ENCODE data around the gene EP400. TPM values are rescaled to one million over a fixed set of nuclear protein-coding genes. Genes with fewer than 3 reads are reported as not detected.

Gene EP400
- total and polyA plus RNA-seq, 2 of the 8 experiments (the other 6 are each of a cell fraction or from before 2014, with no cell fraction given), result 13.1 to 69.7 TPM

DNA sequence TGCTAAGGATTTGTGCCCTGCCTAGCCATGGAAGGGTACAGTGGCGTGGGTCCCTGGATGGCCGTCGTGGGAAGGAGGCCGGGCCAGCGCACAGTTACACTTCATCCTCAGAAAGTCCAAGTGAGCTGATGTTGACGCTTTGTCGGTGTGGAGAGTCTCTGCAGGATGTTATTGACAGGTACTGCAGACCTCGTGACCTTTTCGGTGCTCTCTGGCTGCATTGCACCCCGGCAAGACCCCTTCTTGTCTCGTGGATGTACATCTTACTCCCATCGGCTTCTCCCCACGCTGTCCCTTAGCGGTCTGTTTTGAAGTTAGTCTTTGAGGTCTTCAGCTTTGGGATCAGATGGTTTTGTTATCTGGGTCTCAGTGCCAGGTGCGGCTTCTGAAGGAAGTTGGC, 78.4 kb downstream of the EP400 start (continued):
- TF ChIP-seq, protein P1, sequence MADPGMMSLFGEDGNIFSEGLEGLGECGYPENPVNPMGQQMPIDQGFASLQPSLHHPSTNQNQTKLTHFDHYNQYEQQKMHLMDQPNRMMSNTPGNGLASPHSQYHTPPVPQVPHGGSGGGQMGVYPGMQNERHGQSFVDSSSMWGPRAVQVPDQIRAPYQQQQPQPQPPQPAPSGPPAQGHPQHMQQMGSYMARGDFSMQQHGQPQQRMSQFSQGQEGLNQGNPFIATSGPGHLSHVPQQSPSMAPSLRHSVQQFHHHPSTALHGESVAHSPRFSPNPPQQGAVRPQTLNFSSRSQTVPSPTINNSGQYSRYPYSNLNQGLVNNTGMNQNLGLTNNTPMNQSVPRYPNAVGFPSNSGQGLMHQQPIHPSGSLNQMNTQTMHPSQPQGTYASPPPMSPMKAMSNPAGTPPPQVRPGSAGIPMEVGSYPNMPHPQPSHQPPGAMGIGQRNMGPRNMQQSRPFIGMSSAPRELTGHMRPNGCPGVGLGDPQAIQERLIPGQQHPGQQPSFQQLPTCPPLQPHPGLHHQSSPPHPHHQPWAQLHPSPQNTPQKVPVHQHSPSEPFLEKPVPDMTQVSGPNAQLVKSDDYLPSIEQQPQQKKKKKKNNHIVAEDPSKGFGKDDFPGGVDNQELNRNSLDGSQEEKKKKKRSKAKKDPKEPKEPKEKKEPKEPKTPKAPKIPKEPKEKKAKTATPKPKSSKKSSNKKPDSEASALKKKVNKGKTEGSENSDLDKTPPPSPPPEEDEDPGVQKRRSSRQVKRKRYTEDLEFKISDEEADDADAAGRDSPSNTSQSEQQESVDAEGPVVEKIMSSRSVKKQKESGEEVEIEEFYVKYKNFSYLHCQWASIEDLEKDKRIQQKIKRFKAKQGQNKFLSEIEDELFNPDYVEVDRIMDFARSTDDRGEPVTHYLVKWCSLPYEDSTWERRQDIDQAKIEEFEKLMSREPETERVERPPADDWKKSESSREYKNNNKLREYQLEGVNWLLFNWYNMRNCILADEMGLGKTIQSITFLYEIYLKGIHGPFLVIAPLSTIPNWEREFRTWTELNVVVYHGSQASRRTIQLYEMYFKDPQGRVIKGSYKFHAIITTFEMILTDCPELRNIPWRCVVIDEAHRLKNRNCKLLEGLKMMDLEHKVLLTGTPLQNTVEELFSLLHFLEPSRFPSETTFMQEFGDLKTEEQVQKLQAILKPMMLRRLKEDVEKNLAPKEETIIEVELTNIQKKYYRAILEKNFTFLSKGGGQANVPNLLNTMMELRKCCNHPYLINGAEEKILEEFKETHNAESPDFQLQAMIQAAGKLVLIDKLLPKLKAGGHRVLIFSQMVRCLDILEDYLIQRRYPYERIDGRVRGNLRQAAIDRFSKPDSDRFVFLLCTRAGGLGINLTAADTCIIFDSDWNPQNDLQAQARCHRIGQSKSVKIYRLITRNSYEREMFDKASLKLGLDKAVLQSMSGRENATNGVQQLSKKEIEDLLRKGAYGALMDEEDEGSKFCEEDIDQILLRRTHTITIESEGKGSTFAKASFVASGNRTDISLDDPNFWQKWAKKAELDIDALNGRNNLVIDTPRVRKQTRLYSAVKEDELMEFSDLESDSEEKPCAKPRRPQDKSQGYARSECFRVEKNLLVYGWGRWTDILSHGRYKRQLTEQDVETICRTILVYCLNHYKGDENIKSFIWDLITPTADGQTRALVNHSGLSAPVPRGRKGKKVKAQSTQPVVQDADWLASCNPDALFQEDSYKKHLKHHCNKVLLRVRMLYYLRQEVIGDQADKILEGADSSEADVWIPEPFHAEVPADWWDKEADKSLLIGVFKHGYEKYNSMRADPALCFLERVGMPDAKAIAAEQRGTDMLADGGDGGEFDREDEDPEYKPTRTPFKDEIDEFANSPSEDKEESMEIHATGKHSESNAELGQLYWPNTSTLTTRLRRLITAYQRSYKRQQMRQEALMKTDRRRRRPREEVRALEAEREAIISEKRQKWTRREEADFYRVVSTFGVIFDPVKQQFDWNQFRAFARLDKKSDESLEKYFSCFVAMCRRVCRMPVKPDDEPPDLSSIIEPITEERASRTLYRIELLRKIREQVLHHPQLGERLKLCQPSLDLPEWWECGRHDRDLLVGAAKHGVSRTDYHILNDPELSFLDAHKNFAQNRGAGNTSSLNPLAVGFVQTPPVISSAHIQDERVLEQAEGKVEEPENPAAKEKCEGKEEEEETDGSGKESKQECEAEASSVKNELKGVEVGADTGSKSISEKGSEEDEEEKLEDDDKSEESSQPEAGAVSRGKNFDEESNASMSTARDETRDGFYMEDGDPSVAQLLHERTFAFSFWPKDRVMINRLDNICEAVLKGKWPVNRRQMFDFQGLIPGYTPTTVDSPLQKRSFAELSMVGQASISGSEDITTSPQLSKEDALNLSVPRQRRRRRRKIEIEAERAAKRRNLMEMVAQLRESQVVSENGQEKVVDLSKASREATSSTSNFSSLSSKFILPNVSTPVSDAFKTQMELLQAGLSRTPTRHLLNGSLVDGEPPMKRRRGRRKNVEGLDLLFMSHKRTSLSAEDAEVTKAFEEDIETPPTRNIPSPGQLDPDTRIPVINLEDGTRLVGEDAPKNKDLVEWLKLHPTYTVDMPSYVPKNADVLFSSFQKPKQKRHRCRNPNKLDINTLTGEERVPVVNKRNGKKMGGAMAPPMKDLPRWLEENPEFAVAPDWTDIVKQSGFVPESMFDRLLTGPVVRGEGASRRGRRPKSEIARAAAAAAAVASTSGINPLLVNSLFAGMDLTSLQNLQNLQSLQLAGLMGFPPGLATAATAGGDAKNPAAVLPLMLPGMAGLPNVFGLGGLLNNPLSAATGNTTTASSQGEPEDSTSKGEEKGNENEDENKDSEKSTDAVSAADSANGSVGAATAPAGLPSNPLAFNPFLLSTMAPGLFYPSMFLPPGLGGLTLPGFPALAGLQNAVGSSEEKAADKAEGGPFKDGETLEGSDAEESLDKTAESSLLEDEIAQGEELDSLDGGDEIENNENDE (IDR thresholded peaks at IDR 0.05; ENCODE audit: insufficient replicate concordance, low read length), result no peak
- no peak for TF ChIP-seq RXRA (IDR thresholded peaks at IDR 0.05; ENCODE audit: insufficient read depth, low read depth, low read length)
- no peak for TF ChIP-seq BCL11A (IDR thresholded peaks at IDR 0.05; ENCODE audit: low read depth in 2 of 2, low read length in 2 of 2)
- no peak for TF ChIP-seq RFX5 (IDR thresholded peaks at IDR 0.05; ENCODE audit: borderline replicate concordance, low read depth, low read length)
- no peak for TF ChIP-seq RNF2 (IDR thresholded peaks at IDR 0.05; ENCODE audit: borderline replicate concordance, low read depth, low read length, missing control alignments, poor library complexity, severe bottlenecking)

Data from H1 (cell line).